AG04450 (cell line): Measurements from ENCODE around the gene RNF111. TPM values are rescaled to one million over a fixed set of nuclear protein-coding genes. Genes with fewer than 3 reads are reported as not detected.

ENCODE experiments used
- CTCF ChIA-PET: fragments of 300-600, 350-600 bp; formaldehyde crosslinking; extraction: SDS; loops from one replicate; lab custom pipeline; 2022; ENCODE audit warnings: antibody characterized with exemption, inconsistent platforms; lab: Charles Lee
- POLR2A ChIA-PET: fragments of 350-600 bp; formaldehyde crosslinking; extraction: SDS; loops from one replicate; lab custom pipeline; 2021; ENCODE audit warnings: antibody characterized with exemption, inconsistent platforms; lab: Yijun Ruan, JAX
- DNase-seq: peaks from one replicate; pipeline ENCODE4 v3.0.0-alpha.2; 2011; ENCODE audit warnings: low read depth, low spot score
- H3K27ac ChIP-seq: one replicate; pipeline ENCODE4 v1.5.1; 2012; ENCODE audit warnings: low read depth, low read length, control low read depth
- H3K27me3 ChIP-seq: one replicate; pipeline ENCODE4 v1.6.0; 2012; ENCODE audit warnings: low read length; ENCODE audit not compliant: control insufficient read depth, insufficient read depth
- H3K4me3 ChIP-seq: 2 replicates; pipeline ENCODE4 v1.5.1; 2011; ENCODE audit warnings: mild to moderate bottlenecking, low read depth, low read length, control low read depth
- H3K9me3 ChIP-seq: 2 replicates; pipeline ENCODE4 v1.5.1; 2012; ENCODE audit warnings: low read length; ENCODE audit not compliant: control insufficient read depth, insufficient read depth
- CTCF ChIP-seq: IDR thresholded peaks from 2 replicates; pipeline ENCODE4 v1.5.1; 2011; ENCODE audit warnings: low read depth, low read length, control low read depth, inconsistent platforms
- polyA plus RNA-seq: library from polyadenylated mRNA; depleted of rRNA; stranded (reverse); fragments of >200 nt; gene quantifications from 2 replicates; pipeline ENCODE4 v1.2.3, GENCODE V29; 2011

RNF111 gene
- polyA plus RNA-seq, 1 experiment: 24.4 TPM

GRCh38 chr15:59048897-59049296 is 61.4 kb downstream of the RNF111 start:
- Histone ChIP-seq H3K27ac (no peak overlapping the region), H3K4me3 (no peak overlapping the region), H3K9me3 (no peaks in the 10 kb centered on the region), H3K27me3 (no peaks in the 10 kb centered on the region)
- POLR2A ChIA-PET: no interaction called here
- DNase-seq: no peak
- TF ChIP-seq CTCF: no peak
- CTCF ChIA-PET: no interaction called here

GRCh38 chr15:59051873-59052861 is 64.7 kb downstream of the RNF111 start:
- CTCF ChIA-PET: interaction anchor here (0.6 to 1.2 kb wide), 4 partner anchors 8 to 295 kb away, joined by 3 to 4 read pairs (median 3); no protein-coding TSS in a partner anchor
- no peak for DNase-seq
- no peak overlapping the region for H3K27ac ChIP-seq

GRCh38 chr15:59052915-59053407 is 65.5 kb downstream of the RNF111 start:
- Histone ChIP-seq H3K4me3 (no peak overlapping the region), H3K9me3 (no peaks in the 10 kb centered on the region), H3K27me3 (no peaks in the 10 kb centered on the region), H3K27ac (no peak overlapping the region)
- DNase-seq: no peak
- TF ChIP-seq CTCF: no peak
- ChIA-PET CTCF (interaction anchor here (1.1 to 1.2 kb wide), 2 partner anchors 9 to 11 kb away, joined by 3 read pairs; no protein-coding TSS in a partner anchor), POLR2A (no interaction called here)

More at GRCh38 chr15:59051873-59052861, 64.7 kb downstream of the RNF111 start:
- H3K4me3 ChIP-seq: no peak overlapping the region
- TF ChIP-seq CTCF: no peak
- H3K9me3 ChIP-seq: no peaks in the 10 kb centered on the region
- POLR2A ChIA-PET: interaction anchor here (0.7 kb wide), 1 partner anchor 289 kb away, joined by 3 read pairs; no protein-coding TSS in a partner anchor
- no peaks in the 10 kb centered on the region for H3K27me3 ChIP-seq

- no peak overlapping the region for H3K4me3 ChIP-seq
- no peaks in the 10 kb centered on the region for H3K9me3 ChIP-seq
- DNase-seq: no peak
- no peaks in the 10 kb centered on the region for H3K27me3 ChIP-seq
- POLR2A ChIA-PET: no interaction called here
- no peak overlapping the region for H3K27ac ChIP-seq
- no peak for TF ChIP-seq CTCF
- CTCF ChIA-PET: interaction anchor here (1.2 kb wide), 1 partner anchor 12 kb away, joined by 3 read pairs; no protein-coding TSS in a partner anchor
These were observed 66.0 kb downstream of the RNF111 start for GRCh38 chr15:59053482-59053881.
